ENCODE measurements around the gene MCCC1. TPM values are rescaled to one million over a fixed set of nuclear protein-coding genes. Genes with fewer than 3 reads are reported as not detected.

The MCCC1 gene
- total and polyA plus RNA-seq, 10 of the 15 experiments (the other 5 are each of a cell fraction or from before 2014, with no cell fraction given), result 35.0 to 71.7 (median 47.0) TPM

DNA sequence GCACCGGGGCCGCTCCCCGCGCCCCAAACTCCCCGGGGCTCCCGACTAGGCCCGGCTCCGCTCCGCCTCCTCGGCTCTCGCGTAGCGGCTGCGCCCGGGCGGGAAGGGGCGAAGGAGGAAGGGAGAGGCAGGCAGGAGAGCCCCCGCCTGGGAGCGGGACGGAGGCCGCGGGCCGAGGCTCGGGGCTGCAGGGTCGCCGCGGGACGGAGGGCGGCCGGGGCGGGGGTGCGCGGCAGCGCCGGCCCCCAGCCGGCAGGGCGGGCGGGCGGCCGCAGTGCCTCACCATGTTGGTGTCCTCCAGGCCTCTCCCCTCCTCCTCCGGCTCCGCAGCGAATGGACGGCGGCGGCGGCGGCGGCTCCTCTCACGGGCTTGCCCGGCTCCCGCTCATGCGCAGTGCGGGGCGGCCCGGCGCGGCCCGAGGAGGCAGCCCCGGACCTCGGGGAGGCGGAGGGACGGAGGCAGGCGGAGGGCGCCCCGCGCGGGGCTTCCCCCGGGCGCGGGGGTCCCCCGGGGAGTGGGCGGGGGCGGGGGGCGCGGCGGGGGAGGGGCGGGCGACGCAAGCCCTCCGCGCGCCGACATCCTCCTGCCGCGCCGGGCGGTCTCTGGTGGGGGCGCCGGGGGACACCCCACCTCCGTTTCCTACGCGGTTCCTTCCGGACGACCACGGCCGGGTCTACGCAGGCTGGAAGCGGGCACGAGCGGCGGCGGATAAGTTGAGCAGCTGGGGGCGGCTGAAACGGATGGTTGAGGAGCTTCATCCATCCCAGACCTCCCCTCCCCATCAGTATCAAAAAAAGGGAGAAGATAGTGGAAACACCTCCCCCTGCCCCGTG lies 118.9 kb downstream of the MCCC1 start, which contains the start of gene DCUN1D1:
TSS of gene DCUN1D1 (minus strand) at position 335 of the 834 bp plus-strand sequence. CDS start at position 286, 49 bp downstream.
- DNase-seq (ENCODE audit: low read depth, low spot score) (peak; percentile 19), ATAC-seq (peak; percentile 91), FAIRE-seq (no peak)
- WGBS (ENCODE audit: insufficient coverage, insufficient replicate concordance, low lambda C conversion rate, missing lambda C conversion rate), result under 1% methylated on average over 46 of the region's 106 CpGs
- H3K9me3 ChIP-seq (replicated peaks; ENCODE audit: control insufficient read depth, insufficient read depth, low read length), result no peaks in the 10 kb centered on the region
- no peaks in the 10 kb centered on the region for H3K36me3 ChIP-seq (ENCODE audit: control insufficient read depth in 2 of 2, insufficient read depth in 2 of 2, low read length in 1 of 2)
- intact Hi-C loops (cut with micrococcal nuclease; ENCODE audit: unreplicated experiment) (no loop called here), in situ Hi-C loops (cut with MboI) (no loop called here)
- ChIA-PET SMC1A (ENCODE audit: uncharacterized antibody, unreplicated experiment) (interaction anchor here (0.9 to 2.6 kb wide), 6 partner anchors 11 to 71 kb away, joined by 3 to 23 read pairs (median 4); no protein-coding TSS in a partner anchor), CTCF (interaction anchor here (1.0 to 2.5 kb wide), 4 partner anchors 63 to 77 kb away, joined by 3 to 12 read pairs (median 6); no protein-coding TSS in a partner anchor), POLR2A (interaction anchor here (1.2 kb wide), 1 partner anchor 116 kb away, joined by 3 read pairs; no protein-coding TSS in a partner anchor), RAD21 (ENCODE audit: unreplicated experiment) (interaction anchor here (0.5 kb wide), 1 partner anchor 391 kb away, joined by 3 read pairs; no protein-coding TSS in a partner anchor)
- H3K27me3 ChIP-seq (replicated peaks in 1 of 2; ENCODE audit: control insufficient read depth in 2 of 2, insufficient read depth in 2 of 2, low read length in 1 of 2), result no peaks in the 10 kb centered on the region
- peak within 1 kb of the TSS; percentile 82 for H3K4me2 ChIP-seq (ENCODE audit: control insufficient read depth, insufficient read depth)
- H3K4me1 ChIP-seq (ENCODE audit: control insufficient read depth, insufficient read depth, low read length), result peaks cover 9% of the 10 kb centered on the region
- peaks cover 36% of the 10 kb centered on the region for H3K79me2 ChIP-seq (ENCODE audit: control insufficient read depth, insufficient read depth, low read length)
- peak within 1 kb of the TSS; percentile 87 for H2AFZ ChIP-seq (ENCODE audit: control insufficient read depth, low read depth, low read length)
- H3K4me3 ChIP-seq, result peak within 1 kb of the TSS; percentile 85
- peak within 1 kb of the TSS; percentile 53 for H3K27ac ChIP-seq (ENCODE audit: control insufficient read depth, insufficient read depth)
- H4K20me1 ChIP-seq (ENCODE audit: control insufficient read depth, insufficient read depth), result 0 out of 2 replicates have a peak, but pooled peaks cover 4% of the 10 kb centered on the region
- peak within 1 kb of the TSS; percentile 78 for H3K9ac ChIP-seq (ENCODE audit: control insufficient read depth, insufficient read depth, low read length)
- BruUV-seq (replicated peaks), result no TSS peak
- no peak; the same call in 1 of the 2 replicates for TF ChIP-seq GATAD2B (conservative IDR thresholded peaks at IDR 0.05; ENCODE audit: low read depth)
- no peak for TF ChIP-seq MTA3 (IDR thresholded peaks at IDR 0.05; ENCODE audit: borderline replicate concordance, low read length)
- TF ChIP-seq IKZF1 (conservative IDR thresholded peaks at IDR 0.05), result peak; percentile 28; the same call in 1 of the 2 replicates
- no peak for TF ChIP-seq CBX3 (IDR thresholded peaks at IDR 0.05; ENCODE audit: borderline replicate concordance, low read depth)
- TF ChIP-seq SREBF1 (IDR thresholded peaks at IDR 0.05; ENCODE audit: low read length), result no peak
- no peak for TF ChIP-seq FOXM1 (IDR thresholded peaks at IDR 0.05; ENCODE audit: low read depth, low read length)
- no peak for TF ChIP-seq SMC3 (IDR thresholded peaks at IDR 0.05; ENCODE audit: borderline replicate concordance, low read length)
- TF ChIP-seq CBX5 (IDR thresholded peaks at IDR 0.05; ENCODE audit: low read depth), result no peak
- peak; percentile 25; the same call in 1 of the 2 replicates for TF ChIP-seq RB1 (IDR thresholded peaks at IDR 0.05; ENCODE audit: borderline replicate concordance)
- no peak for TF ChIP-seq SRF (IDR thresholded peaks at IDR 0.05; ENCODE audit: low read depth in 2 of 2, low read length in 2 of 2)
- TF ChIP-seq HDAC6 (IDR thresholded peaks at IDR 0.05; ENCODE audit: unreplicated experiment), result no peak
- no peak for TF ChIP-seq RELA (IDR thresholded peaks at IDR 0.05; ENCODE audit: borderline replicate concordance, partially characterized antibody)
- TF ChIP-seq RCOR1 (conservative IDR thresholded peaks at IDR 0.05; ENCODE audit: low read depth, low read length), result no peak
- TF ChIP-seq IKZF2 (IDR thresholded peaks at IDR 0.05), result no peak
- no peak for TF ChIP-seq BCLAF1 (IDR thresholded peaks at IDR 0.05)
- TF ChIP-seq E4F1 (IDR thresholded peaks at IDR 0.05; ENCODE audit: borderline replicate concordance, partially characterized antibody), result no peak
- TF ChIP-seq STAT3 (IDR thresholded peaks at IDR 0.05; ENCODE audit: low read depth, low read length), result no peak
- peak; percentile 31; the same call in 1 of the 2 replicates for TF ChIP-seq HCFC1 (IDR thresholded peaks at IDR 0.05; ENCODE audit: low read length)
- TF ChIP-seq YBX1 (IDR thresholded peaks at IDR 0.05), result no peak
- no peak for TF ChIP-seq RBBP5 (conservative IDR thresholded peaks at IDR 0.05)

All from GM12878 (cell line).